IPS-18a (cell line): ENCODE data around the gene THOC2.
"Not testable (repeated sequence)": the region's sequence is repeated elsewhere in the genome, so short reads cannot be mapped to it uniquely, and the experiment has no call there.

Experiments
- H3K27ac ChIP-seq: one replicate; pipeline ENCODE4 v1.5.1; 2013; ENCODE audit warnings: low read length
- H3K27me3 ChIP-seq: one replicate; pipeline ENCODE4 v1.6.1; 2013; ENCODE audit warnings: mild to moderate bottlenecking, low read length; ENCODE audit not compliant: control insufficient read depth, insufficient read depth
- H3K36me3 ChIP-seq: one replicate; pipeline ENCODE4 v1.6.1; 2013; ENCODE audit warnings: low read depth, low read length; ENCODE audit not compliant: control insufficient read depth
- H3K4me1 ChIP-seq: one replicate; pipeline ENCODE4 v1.6.1; 2013; ENCODE audit warnings: low read depth, low read length; ENCODE audit not compliant: control insufficient read depth
- H3K4me3 ChIP-seq: one replicate; pipeline ENCODE4 v1.5.1; 2013; ENCODE audit warnings: low read length
- H3K9ac ChIP-seq: one replicate; pipeline ENCODE4 v1.6.1; 2013; ENCODE audit warnings: mild to moderate bottlenecking, low read length, moderate library complexity
- H3K9me3 ChIP-seq: one replicate; pipeline ENCODE4 v1.6.1; 2013; ENCODE audit warnings: low read depth, low read length; ENCODE audit not compliant: control insufficient read depth

THOC2 gene

GRCh38 chrX:123731987-123732669 is 724 bp downstream of the THOC2 start:
- Histone ChIP-seq H3K9me3 (peaks cover 12% of the 10 kb centered on the region), H3K4me1 (no peaks in the 10 kb centered on the region), H3K9ac (peak overlapping the region; percentile 87), H3K27ac (peak overlapping the region; percentile 47), H3K36me3 (no peaks in the 10 kb centered on the region), H3K27me3 (no peaks in the 10 kb centered on the region), H3K4me3 (peak overlapping the region; percentile 90)

DNA sequence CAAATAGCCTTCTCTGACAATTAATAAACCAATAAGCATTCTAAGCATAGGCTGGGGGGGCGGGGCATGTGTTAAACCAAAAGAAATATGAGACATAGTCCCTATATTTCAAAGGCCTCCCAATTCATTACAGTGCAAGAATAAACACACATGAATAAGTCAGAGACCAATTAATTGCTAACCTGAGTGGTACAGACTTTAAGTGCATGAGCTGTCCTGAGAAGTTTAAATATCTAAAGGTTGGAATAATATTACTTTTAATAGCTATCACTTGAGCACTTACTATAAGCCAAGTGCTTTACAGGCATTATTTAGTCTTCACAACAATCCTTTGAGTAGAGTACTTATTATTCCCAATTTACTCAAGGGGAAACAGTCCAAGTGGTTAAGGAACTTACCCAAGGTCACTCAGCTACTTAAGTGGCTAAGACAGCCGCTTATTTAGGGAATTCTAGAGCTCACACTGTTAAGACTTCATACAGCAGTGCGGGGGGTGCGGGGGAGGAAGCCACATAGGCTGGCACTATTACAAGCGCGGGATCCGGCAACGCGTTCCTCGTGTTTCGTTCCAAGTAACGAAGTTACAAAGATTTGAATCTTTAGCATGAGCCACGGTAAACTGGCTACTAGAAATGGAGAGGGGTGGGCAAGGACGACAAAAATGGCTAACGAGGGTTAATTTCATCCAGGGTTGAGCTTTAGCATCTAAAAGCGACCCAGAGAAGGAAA is 1.4 kb downstream of the THOC2 start:
- no peaks in the 10 kb centered on the region for H3K4me1 ChIP-seq
- H3K9me3 ChIP-seq: peaks cover 12% of the 10 kb centered on the region
- H3K4me3 ChIP-seq: peak overlapping the region; percentile 90
- no peaks in the 10 kb centered on the region for H3K36me3 ChIP-seq
- no peak overlapping the region for H3K27ac ChIP-seq
- H3K27me3 ChIP-seq: no peaks in the 10 kb centered on the region
- peak overlapping the region; percentile 87 for H3K9ac ChIP-seq

DNA sequence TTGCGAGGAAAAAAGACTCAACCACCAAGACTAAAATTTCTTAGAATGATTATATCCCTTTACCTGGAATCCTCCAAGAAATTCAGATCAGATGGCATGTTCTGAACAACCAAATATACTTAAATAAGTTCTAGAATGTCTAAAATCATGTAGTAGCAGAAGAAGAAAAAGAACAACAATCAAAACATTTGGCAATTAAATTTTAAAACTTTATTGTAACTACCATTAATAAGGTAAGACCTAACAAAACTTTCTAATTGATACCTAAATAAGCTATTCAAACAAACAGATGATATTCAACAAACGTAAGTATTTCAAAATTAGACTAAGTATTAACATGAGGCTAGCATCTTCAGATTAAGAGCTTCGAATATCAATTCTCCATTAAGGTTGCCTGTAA is 4.3 kb downstream of the THOC2 start:
- Histone ChIP-seq H3K4me3 (no peak overlapping the region), H3K9ac (no peak overlapping the region), H3K27me3 (no peaks in the 10 kb centered on the region)

DNA sequence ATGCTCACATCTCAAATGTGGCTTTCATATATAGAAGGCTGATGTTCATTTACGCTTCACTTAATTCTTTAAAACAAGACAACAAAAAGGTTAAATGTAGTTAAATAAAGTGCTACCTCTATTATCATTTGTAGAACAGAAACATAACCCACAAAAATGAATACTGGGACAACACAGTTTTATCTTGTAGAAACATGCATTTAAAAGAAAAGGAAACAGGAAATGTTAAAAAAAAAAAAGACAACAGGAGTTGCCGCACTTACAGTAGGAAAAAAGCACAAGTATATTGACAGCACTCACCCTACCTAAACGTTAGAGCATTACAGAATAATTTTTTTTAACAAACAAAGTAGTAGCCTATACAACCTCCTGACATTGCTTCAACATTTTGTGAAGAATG is 4.8 kb downstream of the THOC2 start:
- H3K9ac ChIP-seq: no peak overlapping the region
- peaks cover 16% of the 10 kb centered on the region for H3K9me3 ChIP-seq
- H3K4me3 ChIP-seq: no peak overlapping the region
- H3K4me1 ChIP-seq: no peaks in the 10 kb centered on the region
- H3K36me3 ChIP-seq: no peaks in the 10 kb centered on the region
- H3K27me3 ChIP-seq: no peaks in the 10 kb centered on the region
- H3K27ac ChIP-seq: no peak overlapping the region

More for the DNA sequence above, 4.3 kb downstream of the THOC2 start:
- H3K9me3 ChIP-seq: peaks cover 12% of the 10 kb centered on the region
- H3K4me1 ChIP-seq: no peaks in the 10 kb centered on the region
- no peaks in the 10 kb centered on the region for H3K36me3 ChIP-seq
- no peak overlapping the region for H3K27ac ChIP-seq

DNA sequence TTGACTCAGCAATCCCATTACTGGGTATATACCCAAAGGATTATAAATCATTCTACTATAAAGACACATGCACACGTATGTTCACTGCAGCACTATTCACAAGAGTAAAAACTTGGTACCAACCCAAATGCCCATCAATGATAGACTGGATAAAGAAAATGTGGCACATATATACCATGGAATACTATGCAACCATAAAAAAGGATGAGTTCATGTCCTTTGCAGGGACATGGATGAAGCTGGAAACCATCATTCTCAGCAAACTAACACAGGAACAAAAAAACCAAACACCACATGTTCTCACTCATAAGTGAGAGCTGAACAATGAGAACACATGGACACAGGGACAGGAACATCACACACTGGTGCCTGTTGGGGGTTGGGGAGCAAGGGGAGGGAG is 10.7 kb downstream of the THOC2 start:
- not testable (repeated sequence) for H3K27me3 ChIP-seq, H3K4me1 ChIP-seq

GRCh38 chrX:123720486-123720885 is 12.4 kb downstream of the THOC2 start:
- Histone ChIP-seq H3K4me3 (no peak overlapping the region), H3K27me3 (no peaks in the 10 kb centered on the region), H3K9me3 (peaks cover 9% of the 10 kb centered on the region), H3K27ac (no peak overlapping the region), H3K9ac (no peak overlapping the region), H3K4me1 (no peaks in the 10 kb centered on the region), H3K36me3 (no peaks in the 10 kb centered on the region)

More for the DNA sequence above, 10.7 kb downstream of the THOC2 start:
- H3K4me3 ChIP-seq, H3K9me3 ChIP-seq, H3K36me3 ChIP-seq, H3K9ac ChIP-seq, H3K27ac ChIP-seq: not testable (repeated sequence)

DNA sequence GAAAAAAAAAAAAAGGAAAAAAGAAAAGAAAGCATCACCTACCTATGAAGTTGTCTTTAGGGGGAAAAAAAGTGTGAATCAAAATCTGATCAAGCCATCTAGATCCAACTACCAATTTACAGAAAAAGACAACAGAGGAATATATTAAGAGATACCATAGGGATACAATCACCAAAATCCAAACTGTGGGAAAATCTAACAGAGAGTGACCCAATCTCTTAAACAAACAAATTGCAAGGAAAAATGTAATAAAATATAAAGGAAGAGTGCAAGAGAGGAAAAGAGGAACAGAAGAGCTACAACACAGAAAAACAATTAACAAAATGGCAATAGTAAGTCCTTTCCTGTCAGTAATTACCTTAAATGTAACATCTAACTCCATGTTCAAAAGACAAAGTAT is 19.0 kb downstream of the THOC2 start:
- no peak overlapping the region for H3K27ac ChIP-seq

GRCh38 chrX:123713434-123713833 is 19.4 kb downstream of the THOC2 start:
- Histone ChIP-seq H3K36me3 (no peaks in the 10 kb centered on the region), H3K4me3 (no peak overlapping the region), H3K9ac (no peak overlapping the region), H3K4me1 (no peaks in the 10 kb centered on the region), H3K27ac (no peak overlapping the region), H3K9me3 (peaks cover 16% of the 10 kb centered on the region), H3K27me3 (no peaks in the 10 kb centered on the region)

More for the DNA sequence above, 19.0 kb downstream of the THOC2 start:
- Histone ChIP-seq H3K9ac (no peak overlapping the region), H3K9me3 (peaks cover 16% of the 10 kb centered on the region), H3K36me3 (no peaks in the 10 kb centered on the region), H3K4me3 (no peak overlapping the region), H3K27me3 (no peaks in the 10 kb centered on the region), H3K4me1 (no peaks in the 10 kb centered on the region)

- not testable (repeated sequence) for H3K27ac ChIP-seq, H3K4me1 ChIP-seq, H3K36me3 ChIP-seq, H3K4me3 ChIP-seq, H3K27me3 ChIP-seq, H3K9ac ChIP-seq
- H3K9me3 ChIP-seq: peaks cover 11% of the 10 kb centered on the region
Observed at GRCh38 chrX:123711201-123711600, 21.7 kb downstream of the THOC2 start.

- no peaks in the 10 kb centered on the region for H3K4me1 ChIP-seq
- no peak overlapping the region for H3K9ac ChIP-seq
- H3K27ac ChIP-seq: no peak overlapping the region
- no peaks in the 10 kb centered on the region for H3K36me3 ChIP-seq
- no peaks in the 10 kb centered on the region for H3K27me3 ChIP-seq
- peaks cover 2% of the 10 kb centered on the region for H3K9me3 ChIP-seq
- H3K4me3 ChIP-seq: no peak overlapping the region
Observed at GRCh38 chrX:123704781-123705180, 28.1 kb downstream of the THOC2 start.

DNA sequence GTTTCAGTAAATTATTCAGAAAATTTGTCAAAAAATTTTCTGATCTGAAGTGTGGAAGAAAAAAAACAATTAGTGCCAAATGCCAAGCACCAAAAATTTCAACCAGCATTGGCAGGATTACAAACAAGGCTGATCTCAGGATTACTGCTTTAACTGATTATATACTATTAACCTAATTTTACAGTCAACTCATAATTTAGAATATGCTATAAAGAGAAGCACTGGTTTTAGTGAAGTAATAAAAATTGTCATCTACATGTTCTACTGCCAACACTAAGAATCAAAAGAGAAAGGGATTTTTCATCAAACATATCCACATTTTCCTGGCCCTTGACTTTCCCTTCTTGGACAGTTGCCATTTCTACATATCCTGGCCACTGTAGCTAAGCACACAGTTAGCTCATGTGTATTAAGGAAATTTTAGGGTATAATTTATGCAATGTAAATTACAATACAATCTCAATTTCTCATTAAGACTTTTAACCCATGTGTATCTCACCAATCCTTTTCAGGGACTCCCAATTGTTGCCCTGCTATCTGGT is 33.8 kb downstream of the THOC2 start:
- no peak overlapping the region for H3K9ac ChIP-seq
- no peak overlapping the region for H3K4me3 ChIP-seq
- H3K27me3 ChIP-seq: no peaks in the 10 kb centered on the region
- H3K9me3 ChIP-seq: peaks cover 12% of the 10 kb centered on the region
- H3K27ac ChIP-seq: no peak overlapping the region
- H3K4me1 ChIP-seq: no peaks in the 10 kb centered on the region
- peaks cover 4% of the 10 kb centered on the region for H3K36me3 ChIP-seq
